ENCODE measurements around the gene SENP6.

SENP6 gene

GRCh38 chr6:75691012-75691411 lies 89.3 kb downstream of the SENP6 start (continued):
- TF ChIP-seq, protein P1, sequence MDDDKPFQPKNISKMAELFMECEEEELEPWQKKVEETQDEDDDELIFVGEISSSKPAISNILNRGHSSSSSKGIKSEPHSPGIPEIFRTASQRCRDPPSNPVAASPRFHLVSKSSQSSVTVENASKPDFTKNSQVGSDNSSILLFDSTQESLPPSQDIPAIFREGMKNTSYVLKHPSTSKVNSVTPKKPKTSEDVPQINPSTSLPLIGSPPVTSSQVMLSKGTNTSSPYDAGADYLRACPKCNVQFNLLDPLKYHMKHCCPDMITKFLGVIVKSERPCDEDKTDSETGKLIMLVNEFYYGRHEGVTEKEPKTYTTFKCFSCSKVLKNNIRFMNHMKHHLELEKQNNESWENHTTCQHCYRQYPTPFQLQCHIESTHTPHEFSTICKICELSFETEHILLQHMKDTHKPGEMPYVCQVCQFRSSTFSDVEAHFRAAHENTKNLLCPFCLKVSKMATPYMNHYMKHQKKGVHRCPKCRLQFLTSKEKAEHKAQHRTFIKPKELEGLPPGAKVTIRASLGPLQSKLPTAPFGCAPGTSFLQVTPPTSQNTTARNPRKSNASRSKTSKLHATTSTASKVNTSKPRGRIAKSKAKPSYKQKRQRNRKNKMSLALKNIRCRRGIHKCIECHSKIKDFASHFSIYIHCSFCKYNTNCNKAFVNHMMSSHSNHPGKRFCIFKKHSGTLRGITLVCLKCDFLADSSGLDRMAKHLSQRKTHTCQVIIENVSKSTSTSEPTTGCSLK (tag by site-specific recombination; IDR thresholded peaks at IDR 0.05), result no peak
- TF ChIP-seq ZNF792 (tag by site-specific recombination; IDR thresholded peaks at IDR 0.05) (no peak), SP3 (tag by site-specific recombination; IDR thresholded peaks at IDR 0.05) (no peak)

DNA sequence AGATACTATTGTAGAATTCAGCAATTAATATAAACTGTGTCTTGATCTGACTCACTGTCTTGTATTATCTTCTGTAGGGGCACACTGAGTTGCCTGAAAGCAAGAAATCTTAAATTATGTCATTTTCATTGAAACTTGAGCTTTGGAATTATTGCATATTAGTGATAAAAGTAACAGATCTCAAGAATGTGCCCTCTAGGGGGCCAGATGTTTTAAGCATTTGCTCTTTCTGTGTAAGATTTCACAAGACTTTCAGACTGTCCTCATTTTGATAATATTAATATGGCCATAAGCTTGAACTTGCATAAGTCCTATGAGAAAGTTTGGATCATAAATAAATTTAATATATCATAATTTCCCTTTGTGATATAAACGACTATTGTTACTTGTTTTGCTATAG lies 91.9 kb downstream of the SENP6 start:
- Histone ChIP-seq H3K4me3 (ENCODE audit: low read depth, low read length) (no peak overlapping the region), H3K27ac (ENCODE audit: extremely low read depth, low read depth, low read length) (no peak overlapping the region), H3K4me1 (ENCODE audit: control insufficient read depth, insufficient read depth, low read length) (no peaks in the 10 kb centered on the region), H3K36me3 (ENCODE audit: control insufficient read depth in 2 of 2, insufficient read depth in 1 of 2, low read length in 2 of 2) (peaks cover 51 to 71% of the 10 kb centered on the region in 2 experiments), H3K9me3 (ENCODE audit: control insufficient read depth, insufficient read depth, low read depth, low read length) (no peaks in the 10 kb centered on the region)
- TF ChIP-seq ZBTB8A (tag by site-specific recombination; IDR thresholded peaks at IDR 0.05), result no peak
- no peak for TF ChIP-seq ZNF311 (tag by site-specific recombination; IDR thresholded peaks at IDR 0.05; ENCODE audit: borderline replicate concordance)
- TF ChIP-seq ZNF530 (tag by site-specific recombination; IDR thresholded peaks at IDR 0.05; ENCODE audit: low read depth), result no peak
- no peak for TF ChIP-seq ZNF174 (tag by site-specific recombination; IDR thresholded peaks at IDR 0.05)
- TF ChIP-seq ZNF560 (tag by site-specific recombination; IDR thresholded peaks at IDR 0.05; ENCODE audit: borderline replicate concordance), result no peak
- no peak for TF ChIP-seq ZNF362 (tag by site-specific recombination; IDR thresholded peaks at IDR 0.05)
- TF ChIP-seq ZNF10 (tag by site-specific recombination; IDR thresholded peaks at IDR 0.05), result no peak
- TF ChIP-seq ZNF645 (tag by site-specific recombination; IDR thresholded peaks at IDR 0.05), result no peak
- TF ChIP-seq ZNF16 (tag by site-specific recombination; IDR thresholded peaks at IDR 0.05; ENCODE audit: low read depth), result no peak
- no peak for TF ChIP-seq SCRT1 (tag by site-specific recombination; IDR thresholded peaks at IDR 0.05; ENCODE audit: borderline replicate concordance)
- TF ChIP-seq ZBTB48 (tag by site-specific recombination; IDR thresholded peaks at IDR 0.05), result no peak
- no peak for TF ChIP-seq GLI2 (tag by site-specific recombination; IDR thresholded peaks at IDR 0.05; ENCODE audit: borderline replicate concordance, low read depth)
- TF ChIP-seq ZNF544 (tag by site-specific recombination; IDR thresholded peaks at IDR 0.05), result no peak
- TF ChIP-seq SCRT2 (tag by site-specific recombination; IDR thresholded peaks at IDR 0.05), result no peak
- TF ChIP-seq ZBTB1 (tag by site-specific recombination; IDR thresholded peaks at IDR 0.05), result no peak
- TF ChIP-seq ZNF18 (tag by site-specific recombination; IDR thresholded peaks at IDR 0.05), result no peak
- TF ChIP-seq ZNF548 (tag by site-specific recombination; IDR thresholded peaks at IDR 0.05), result no peak
- TF ChIP-seq GFI1B (tag by site-specific recombination; IDR thresholded peaks at IDR 0.05), result no peak
- TF ChIP-seq BCL11A (tag by site-specific recombination; IDR thresholded peaks at IDR 0.05; ENCODE audit: low read depth), result no peak
- ChIA-PET POLR2A (interaction anchor here (0.7 kb wide), 1 partner anchor 110 kb away, joined by 5 read pairs; no protein-coding TSS in a partner anchor), CTCF (interaction anchor here (0.5 to 1.5 kb wide), 7 partner anchors 16 to 1361 kb away, joined by 3 to 7 read pairs (median 3); no protein-coding TSS in a partner anchor)

Data from HEK293 (cell line).